ENCODE measurements around the gene VEPH1.

DNA sequence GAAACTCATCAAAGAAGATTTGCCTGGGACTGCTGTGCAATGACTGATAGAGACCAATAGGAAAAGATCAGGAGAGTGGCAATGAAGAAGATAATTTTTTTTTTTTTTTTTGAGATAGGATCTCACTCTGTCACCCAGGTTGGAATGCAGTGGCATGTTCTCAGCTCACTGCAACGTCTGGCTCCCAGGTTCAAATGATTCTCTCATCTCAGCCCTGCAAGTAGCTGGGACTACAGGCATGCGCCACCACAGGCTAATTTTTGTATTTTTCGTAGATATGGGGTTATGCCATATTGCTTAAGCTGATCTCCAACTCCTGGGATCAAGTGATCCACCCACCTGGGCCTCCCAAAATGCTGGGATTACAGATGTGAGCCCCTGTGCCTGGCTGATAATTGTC is 226.4 kb downstream of the VEPH1 start:
- TF ChIP-seq, protein P1, sequence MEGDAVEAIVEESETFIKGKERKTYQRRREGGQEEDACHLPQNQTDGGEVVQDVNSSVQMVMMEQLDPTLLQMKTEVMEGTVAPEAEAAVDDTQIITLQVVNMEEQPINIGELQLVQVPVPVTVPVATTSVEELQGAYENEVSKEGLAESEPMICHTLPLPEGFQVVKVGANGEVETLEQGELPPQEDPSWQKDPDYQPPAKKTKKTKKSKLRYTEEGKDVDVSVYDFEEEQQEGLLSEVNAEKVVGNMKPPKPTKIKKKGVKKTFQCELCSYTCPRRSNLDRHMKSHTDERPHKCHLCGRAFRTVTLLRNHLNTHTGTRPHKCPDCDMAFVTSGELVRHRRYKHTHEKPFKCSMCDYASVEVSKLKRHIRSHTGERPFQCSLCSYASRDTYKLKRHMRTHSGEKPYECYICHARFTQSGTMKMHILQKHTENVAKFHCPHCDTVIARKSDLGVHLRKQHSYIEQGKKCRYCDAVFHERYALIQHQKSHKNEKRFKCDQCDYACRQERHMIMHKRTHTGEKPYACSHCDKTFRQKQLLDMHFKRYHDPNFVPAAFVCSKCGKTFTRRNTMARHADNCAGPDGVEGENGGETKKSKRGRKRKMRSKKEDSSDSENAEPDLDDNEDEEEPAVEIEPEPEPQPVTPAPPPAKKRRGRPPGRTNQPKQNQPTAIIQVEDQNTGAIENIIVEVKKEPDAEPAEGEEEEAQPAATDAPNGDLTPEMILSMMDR (IDR thresholded peaks at IDR 0.05; ENCODE audit: insufficient read depth, low read length), result no peak
- TF ChIP-seq, protein P2, sequence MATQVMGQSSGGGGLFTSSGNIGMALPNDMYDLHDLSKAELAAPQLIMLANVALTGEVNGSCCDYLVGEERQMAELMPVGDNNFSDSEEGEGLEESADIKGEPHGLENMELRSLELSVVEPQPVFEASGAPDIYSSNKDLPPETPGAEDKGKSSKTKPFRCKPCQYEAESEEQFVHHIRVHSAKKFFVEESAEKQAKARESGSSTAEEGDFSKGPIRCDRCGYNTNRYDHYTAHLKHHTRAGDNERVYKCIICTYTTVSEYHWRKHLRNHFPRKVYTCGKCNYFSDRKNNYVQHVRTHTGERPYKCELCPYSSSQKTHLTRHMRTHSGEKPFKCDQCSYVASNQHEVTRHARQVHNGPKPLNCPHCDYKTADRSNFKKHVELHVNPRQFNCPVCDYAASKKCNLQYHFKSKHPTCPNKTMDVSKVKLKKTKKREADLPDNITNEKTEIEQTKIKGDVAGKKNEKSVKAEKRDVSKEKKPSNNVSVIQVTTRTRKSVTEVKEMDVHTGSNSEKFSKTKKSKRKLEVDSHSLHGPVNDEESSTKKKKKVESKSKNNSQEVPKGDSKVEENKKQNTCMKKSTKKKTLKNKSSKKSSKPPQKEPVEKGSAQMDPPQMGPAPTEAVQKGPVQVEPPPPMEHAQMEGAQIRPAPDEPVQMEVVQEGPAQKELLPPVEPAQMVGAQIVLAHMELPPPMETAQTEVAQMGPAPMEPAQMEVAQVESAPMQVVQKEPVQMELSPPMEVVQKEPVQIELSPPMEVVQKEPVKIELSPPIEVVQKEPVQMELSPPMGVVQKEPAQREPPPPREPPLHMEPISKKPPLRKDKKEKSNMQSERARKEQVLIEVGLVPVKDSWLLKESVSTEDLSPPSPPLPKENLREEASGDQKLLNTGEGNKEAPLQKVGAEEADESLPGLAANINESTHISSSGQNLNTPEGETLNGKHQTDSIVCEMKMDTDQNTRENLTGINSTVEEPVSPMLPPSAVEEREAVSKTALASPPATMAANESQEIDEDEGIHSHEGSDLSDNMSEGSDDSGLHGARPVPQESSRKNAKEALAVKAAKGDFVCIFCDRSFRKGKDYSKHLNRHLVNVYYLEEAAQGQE (IDR thresholded peaks at IDR 0.05; ENCODE audit: insufficient replicate concordance, low read depth), result no peak
- no peak for TF ChIP-seq POLR2AphosphoS5 (IDR thresholded peaks at IDR 0.05; ENCODE audit: low read depth)
- TF ChIP-seq GABPA (IDR thresholded peaks at IDR 0.05; ENCODE audit: low read depth), result no peak
- no peak for TF ChIP-seq SPI1 (IDR thresholded peaks at IDR 0.05; ENCODE audit: borderline replicate concordance, low read depth)
